PFSK-1 (cell line): ENCODE measurements around the gene TMEM244.

Source experiments
- POLR2AphosphoS5 ChIP-seq: IDR thresholded peaks from 2 replicates; pipeline ENCODE4 v1.6.1; 2012; ENCODE audit warnings: low read depth, mild to moderate bottlenecking, control low read depth, low read length, moderate library complexity
- TF ChIP-seq, protein P1 (sequence below), 2 experiments: IDR thresholded peaks; 2 replicates each; pipeline versions ENCODE4 v1.6.1 to v1.8.0; 2011 to 2012; ENCODE audit warnings: low read depth in 2 of 2, low read length in 2 of 2, control low read depth in 1 of 2, inconsistent platforms in 1 of 2, mild to moderate bottlenecking in 1 of 2, moderate library complexity in 1 of 2; ENCODE audit not compliant: insufficient read depth in 1 of 2

DNA sequence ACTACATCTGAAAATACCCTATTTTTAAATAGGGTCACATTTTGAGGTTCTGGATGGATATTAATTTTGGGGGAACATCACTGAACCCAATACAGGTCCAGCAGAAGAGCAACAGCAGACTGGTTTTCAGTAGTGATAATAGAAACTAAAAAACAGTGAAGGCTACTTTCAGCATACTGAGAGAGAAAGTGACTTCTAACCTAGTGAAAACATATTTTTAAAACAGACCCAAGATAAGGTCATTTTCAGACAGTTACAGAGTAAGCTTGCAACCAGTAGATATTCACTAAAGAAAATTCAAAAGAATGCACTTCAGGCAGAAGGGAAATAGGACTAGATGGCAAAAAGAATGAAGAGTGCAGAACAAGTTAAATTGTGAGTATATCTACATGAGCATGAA lies 42.0 kb upstream of the TMEM244 start:
- no peak for TF ChIP-seq POLR2AphosphoS5
- TF ChIP-seq, protein P1, sequence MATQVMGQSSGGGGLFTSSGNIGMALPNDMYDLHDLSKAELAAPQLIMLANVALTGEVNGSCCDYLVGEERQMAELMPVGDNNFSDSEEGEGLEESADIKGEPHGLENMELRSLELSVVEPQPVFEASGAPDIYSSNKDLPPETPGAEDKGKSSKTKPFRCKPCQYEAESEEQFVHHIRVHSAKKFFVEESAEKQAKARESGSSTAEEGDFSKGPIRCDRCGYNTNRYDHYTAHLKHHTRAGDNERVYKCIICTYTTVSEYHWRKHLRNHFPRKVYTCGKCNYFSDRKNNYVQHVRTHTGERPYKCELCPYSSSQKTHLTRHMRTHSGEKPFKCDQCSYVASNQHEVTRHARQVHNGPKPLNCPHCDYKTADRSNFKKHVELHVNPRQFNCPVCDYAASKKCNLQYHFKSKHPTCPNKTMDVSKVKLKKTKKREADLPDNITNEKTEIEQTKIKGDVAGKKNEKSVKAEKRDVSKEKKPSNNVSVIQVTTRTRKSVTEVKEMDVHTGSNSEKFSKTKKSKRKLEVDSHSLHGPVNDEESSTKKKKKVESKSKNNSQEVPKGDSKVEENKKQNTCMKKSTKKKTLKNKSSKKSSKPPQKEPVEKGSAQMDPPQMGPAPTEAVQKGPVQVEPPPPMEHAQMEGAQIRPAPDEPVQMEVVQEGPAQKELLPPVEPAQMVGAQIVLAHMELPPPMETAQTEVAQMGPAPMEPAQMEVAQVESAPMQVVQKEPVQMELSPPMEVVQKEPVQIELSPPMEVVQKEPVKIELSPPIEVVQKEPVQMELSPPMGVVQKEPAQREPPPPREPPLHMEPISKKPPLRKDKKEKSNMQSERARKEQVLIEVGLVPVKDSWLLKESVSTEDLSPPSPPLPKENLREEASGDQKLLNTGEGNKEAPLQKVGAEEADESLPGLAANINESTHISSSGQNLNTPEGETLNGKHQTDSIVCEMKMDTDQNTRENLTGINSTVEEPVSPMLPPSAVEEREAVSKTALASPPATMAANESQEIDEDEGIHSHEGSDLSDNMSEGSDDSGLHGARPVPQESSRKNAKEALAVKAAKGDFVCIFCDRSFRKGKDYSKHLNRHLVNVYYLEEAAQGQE (IDR thresholded peaks at IDR 0.05; ENCODE audit: insufficient read depth in 1 of 2, low read depth in 2 of 2, low read length in 2 of 2) = no peak
